Measurements from ENCODE around the gene CNTN4. TPM values are rescaled to one million over a fixed set of nuclear protein-coding genes. Genes with fewer than 3 reads are reported as not detected.

The CNTN4 gene
- total and polyA plus RNA-seq, 2 of the 8 experiments (the other 6 are each of a cell fraction or from before 2014, with no cell fraction given) = 0.41 to 2.2 TPM

DNA sequence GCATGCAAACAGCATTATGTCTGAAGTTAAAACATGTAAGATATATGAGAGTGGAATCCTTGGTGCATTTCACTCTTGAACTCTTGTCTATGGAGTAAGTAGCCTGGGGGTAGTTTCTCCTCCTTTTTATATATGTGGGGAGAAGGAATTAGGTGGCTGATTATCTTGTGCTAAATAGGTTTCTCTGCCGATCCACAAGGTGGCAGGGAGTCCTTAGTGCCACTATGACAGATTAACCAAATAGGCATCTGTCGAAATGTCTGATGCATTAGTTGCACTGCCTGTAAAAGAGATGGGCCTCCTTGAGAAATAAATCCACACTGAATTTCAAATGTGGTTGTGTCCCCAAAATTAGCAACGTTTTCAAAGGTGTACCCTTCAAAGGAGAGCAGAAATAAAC lies 170.1 kb downstream of the CNTN4 start (continued):
- TF ChIP-seq, protein P1, sequence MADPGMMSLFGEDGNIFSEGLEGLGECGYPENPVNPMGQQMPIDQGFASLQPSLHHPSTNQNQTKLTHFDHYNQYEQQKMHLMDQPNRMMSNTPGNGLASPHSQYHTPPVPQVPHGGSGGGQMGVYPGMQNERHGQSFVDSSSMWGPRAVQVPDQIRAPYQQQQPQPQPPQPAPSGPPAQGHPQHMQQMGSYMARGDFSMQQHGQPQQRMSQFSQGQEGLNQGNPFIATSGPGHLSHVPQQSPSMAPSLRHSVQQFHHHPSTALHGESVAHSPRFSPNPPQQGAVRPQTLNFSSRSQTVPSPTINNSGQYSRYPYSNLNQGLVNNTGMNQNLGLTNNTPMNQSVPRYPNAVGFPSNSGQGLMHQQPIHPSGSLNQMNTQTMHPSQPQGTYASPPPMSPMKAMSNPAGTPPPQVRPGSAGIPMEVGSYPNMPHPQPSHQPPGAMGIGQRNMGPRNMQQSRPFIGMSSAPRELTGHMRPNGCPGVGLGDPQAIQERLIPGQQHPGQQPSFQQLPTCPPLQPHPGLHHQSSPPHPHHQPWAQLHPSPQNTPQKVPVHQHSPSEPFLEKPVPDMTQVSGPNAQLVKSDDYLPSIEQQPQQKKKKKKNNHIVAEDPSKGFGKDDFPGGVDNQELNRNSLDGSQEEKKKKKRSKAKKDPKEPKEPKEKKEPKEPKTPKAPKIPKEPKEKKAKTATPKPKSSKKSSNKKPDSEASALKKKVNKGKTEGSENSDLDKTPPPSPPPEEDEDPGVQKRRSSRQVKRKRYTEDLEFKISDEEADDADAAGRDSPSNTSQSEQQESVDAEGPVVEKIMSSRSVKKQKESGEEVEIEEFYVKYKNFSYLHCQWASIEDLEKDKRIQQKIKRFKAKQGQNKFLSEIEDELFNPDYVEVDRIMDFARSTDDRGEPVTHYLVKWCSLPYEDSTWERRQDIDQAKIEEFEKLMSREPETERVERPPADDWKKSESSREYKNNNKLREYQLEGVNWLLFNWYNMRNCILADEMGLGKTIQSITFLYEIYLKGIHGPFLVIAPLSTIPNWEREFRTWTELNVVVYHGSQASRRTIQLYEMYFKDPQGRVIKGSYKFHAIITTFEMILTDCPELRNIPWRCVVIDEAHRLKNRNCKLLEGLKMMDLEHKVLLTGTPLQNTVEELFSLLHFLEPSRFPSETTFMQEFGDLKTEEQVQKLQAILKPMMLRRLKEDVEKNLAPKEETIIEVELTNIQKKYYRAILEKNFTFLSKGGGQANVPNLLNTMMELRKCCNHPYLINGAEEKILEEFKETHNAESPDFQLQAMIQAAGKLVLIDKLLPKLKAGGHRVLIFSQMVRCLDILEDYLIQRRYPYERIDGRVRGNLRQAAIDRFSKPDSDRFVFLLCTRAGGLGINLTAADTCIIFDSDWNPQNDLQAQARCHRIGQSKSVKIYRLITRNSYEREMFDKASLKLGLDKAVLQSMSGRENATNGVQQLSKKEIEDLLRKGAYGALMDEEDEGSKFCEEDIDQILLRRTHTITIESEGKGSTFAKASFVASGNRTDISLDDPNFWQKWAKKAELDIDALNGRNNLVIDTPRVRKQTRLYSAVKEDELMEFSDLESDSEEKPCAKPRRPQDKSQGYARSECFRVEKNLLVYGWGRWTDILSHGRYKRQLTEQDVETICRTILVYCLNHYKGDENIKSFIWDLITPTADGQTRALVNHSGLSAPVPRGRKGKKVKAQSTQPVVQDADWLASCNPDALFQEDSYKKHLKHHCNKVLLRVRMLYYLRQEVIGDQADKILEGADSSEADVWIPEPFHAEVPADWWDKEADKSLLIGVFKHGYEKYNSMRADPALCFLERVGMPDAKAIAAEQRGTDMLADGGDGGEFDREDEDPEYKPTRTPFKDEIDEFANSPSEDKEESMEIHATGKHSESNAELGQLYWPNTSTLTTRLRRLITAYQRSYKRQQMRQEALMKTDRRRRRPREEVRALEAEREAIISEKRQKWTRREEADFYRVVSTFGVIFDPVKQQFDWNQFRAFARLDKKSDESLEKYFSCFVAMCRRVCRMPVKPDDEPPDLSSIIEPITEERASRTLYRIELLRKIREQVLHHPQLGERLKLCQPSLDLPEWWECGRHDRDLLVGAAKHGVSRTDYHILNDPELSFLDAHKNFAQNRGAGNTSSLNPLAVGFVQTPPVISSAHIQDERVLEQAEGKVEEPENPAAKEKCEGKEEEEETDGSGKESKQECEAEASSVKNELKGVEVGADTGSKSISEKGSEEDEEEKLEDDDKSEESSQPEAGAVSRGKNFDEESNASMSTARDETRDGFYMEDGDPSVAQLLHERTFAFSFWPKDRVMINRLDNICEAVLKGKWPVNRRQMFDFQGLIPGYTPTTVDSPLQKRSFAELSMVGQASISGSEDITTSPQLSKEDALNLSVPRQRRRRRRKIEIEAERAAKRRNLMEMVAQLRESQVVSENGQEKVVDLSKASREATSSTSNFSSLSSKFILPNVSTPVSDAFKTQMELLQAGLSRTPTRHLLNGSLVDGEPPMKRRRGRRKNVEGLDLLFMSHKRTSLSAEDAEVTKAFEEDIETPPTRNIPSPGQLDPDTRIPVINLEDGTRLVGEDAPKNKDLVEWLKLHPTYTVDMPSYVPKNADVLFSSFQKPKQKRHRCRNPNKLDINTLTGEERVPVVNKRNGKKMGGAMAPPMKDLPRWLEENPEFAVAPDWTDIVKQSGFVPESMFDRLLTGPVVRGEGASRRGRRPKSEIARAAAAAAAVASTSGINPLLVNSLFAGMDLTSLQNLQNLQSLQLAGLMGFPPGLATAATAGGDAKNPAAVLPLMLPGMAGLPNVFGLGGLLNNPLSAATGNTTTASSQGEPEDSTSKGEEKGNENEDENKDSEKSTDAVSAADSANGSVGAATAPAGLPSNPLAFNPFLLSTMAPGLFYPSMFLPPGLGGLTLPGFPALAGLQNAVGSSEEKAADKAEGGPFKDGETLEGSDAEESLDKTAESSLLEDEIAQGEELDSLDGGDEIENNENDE (IDR thresholded peaks at IDR 0.05; ENCODE audit: insufficient replicate concordance, low read length) = no peak
- TF ChIP-seq POU5F1 (IDR thresholded peaks at IDR 0.05; ENCODE audit: low read depth, low read length) = no peak
- TF ChIP-seq BCL11A (IDR thresholded peaks at IDR 0.05; ENCODE audit: low read depth in 2 of 2, low read length in 2 of 2) = no peak
- TF ChIP-seq, protein P2, sequence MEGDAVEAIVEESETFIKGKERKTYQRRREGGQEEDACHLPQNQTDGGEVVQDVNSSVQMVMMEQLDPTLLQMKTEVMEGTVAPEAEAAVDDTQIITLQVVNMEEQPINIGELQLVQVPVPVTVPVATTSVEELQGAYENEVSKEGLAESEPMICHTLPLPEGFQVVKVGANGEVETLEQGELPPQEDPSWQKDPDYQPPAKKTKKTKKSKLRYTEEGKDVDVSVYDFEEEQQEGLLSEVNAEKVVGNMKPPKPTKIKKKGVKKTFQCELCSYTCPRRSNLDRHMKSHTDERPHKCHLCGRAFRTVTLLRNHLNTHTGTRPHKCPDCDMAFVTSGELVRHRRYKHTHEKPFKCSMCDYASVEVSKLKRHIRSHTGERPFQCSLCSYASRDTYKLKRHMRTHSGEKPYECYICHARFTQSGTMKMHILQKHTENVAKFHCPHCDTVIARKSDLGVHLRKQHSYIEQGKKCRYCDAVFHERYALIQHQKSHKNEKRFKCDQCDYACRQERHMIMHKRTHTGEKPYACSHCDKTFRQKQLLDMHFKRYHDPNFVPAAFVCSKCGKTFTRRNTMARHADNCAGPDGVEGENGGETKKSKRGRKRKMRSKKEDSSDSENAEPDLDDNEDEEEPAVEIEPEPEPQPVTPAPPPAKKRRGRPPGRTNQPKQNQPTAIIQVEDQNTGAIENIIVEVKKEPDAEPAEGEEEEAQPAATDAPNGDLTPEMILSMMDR (IDR thresholded peaks at IDR 0.05; ENCODE audit: control extremely low read depth in 1 of 3, insufficient read depth in 1 of 3, low read depth in 1 of 3, low read length in 3 of 3) = peak in 2 of 3 experiments; percentile 35 to 43; a peak in 3 of 4 replicates
- TF ChIP-seq CTBP2 (IDR thresholded peaks at IDR 0.05; ENCODE audit: borderline replicate concordance, insufficient read depth, insufficient read length, low read length) = no peak
- no peak for TF ChIP-seq CBX8 (IDR thresholded peaks at IDR 0.05; ENCODE audit: borderline replicate concordance, low read depth, low read length)
- peak; percentile 63 to 64 for TF ChIP-seq RAD21 (IDR thresholded peaks at IDR 0.05 in 1 of 2, conservative IDR thresholded peaks at IDR 0.05 in 1 of 2; ENCODE audit: low read depth in 2 of 2, low read length in 2 of 2)
